Astrocyte (in vitro differentiated cells and primary cell): ENCODE results near the gene TRAF7. TPM values are rescaled to one million over a fixed set of nuclear protein-coding genes. Genes with fewer than 3 reads are reported as not detected.
A peak's percentile ranks its signal among the peaks of the same experiment; 100 is the strongest.
"Not testable (repeated sequence)": the region's sequence is repeated elsewhere in the genome, so short reads cannot be mapped to it uniquely, and the experiment has no call there.

Source experiments
- DNase-seq: peaks from one replicate; pipeline ENCODE4 v3.0.0-alpha.2; 2010; ENCODE audit warnings: low read depth
- FAIRE-seq: peaks from 2 replicates; lab custom pipeline; 2011; peaks lifted over from hg19 to GRCh38; lab: Jason Lieb, UNC
- H2AFZ ChIP-seq: 2 replicates; pipeline ENCODE4 v1.6.0; 2012; ENCODE audit warnings: low read depth, low read length, inconsistent platforms
- H3K27ac ChIP-seq: 2 replicates; pipeline ENCODE4 v1.5.1; 2011; ENCODE audit warnings: low read depth, low read length, inconsistent platforms
- H3K27me3 ChIP-seq: 2 replicates; pipeline ENCODE4 v1.6.0; 2011; ENCODE audit warnings: low read length, inconsistent platforms; ENCODE audit not compliant: insufficient read depth
- H3K36me3 ChIP-seq: 2 replicates; pipeline ENCODE4 v1.5.1; 2011; ENCODE audit warnings: low read length, inconsistent platforms; ENCODE audit not compliant: insufficient read depth
- H3K4me1 ChIP-seq: 2 replicates; pipeline ENCODE4 v1.5.1; 2011; ENCODE audit warnings: low read length, inconsistent platforms; ENCODE audit not compliant: insufficient read depth
- H3K4me2 ChIP-seq: 2 replicates; pipeline ENCODE4 v1.6.0; 2012; ENCODE audit warnings: low read length, inconsistent platforms
- H3K4me3 ChIP-seq: 2 replicates; pipeline ENCODE4 v1.5.1; 2011; ENCODE audit warnings: low read depth, mild to moderate bottlenecking, low read length, inconsistent platforms; ENCODE audit not compliant: insufficient read depth
- H3K79me2 ChIP-seq: 2 replicates; pipeline ENCODE4 v1.6.0; 2012; ENCODE audit warnings: mild to moderate bottlenecking, low read length, inconsistent platforms; ENCODE audit not compliant: insufficient read depth
- H3K9ac ChIP-seq: 2 replicates; pipeline ENCODE4 v1.6.0; 2012; ENCODE audit warnings: mild to moderate bottlenecking, low read length, inconsistent platforms
- H3K9me3 ChIP-seq: 2 replicates; pipeline ENCODE4 v1.5.1; 2012; ENCODE audit warnings: low read depth, mild to moderate bottlenecking, low read length, inconsistent platforms; ENCODE audit not compliant: insufficient read depth
- H4K20me1 ChIP-seq: 2 replicates; pipeline ENCODE4 v1.6.0; 2012; ENCODE audit warnings: low read length, inconsistent platforms; ENCODE audit not compliant: insufficient read depth
- H3K27ac Mint-ChIP-seq: one replicate; pipeline ENCODE4 v1.8.0; 2021; ENCODE audit warnings: mild to moderate bottlenecking, mixed read lengths; ENCODE audit not compliant: unreplicated experiment
- H3K27me3 Mint-ChIP-seq: one replicate; pipeline ENCODE4 v1.8.0; 2021; ENCODE audit warnings: low read depth, mixed read lengths; ENCODE audit not compliant: unreplicated experiment
- H3K36me3 Mint-ChIP-seq: one replicate; pipeline ENCODE4 v1.8.0; 2021; ENCODE audit warnings: low read depth, mixed read lengths; ENCODE audit not compliant: unreplicated experiment
- H3K4me1 Mint-ChIP-seq: one replicate; pipeline ENCODE4 v1.8.0; 2021; ENCODE audit warnings: low read depth, mixed read lengths; ENCODE audit not compliant: unreplicated experiment
- H3K4me3 Mint-ChIP-seq: one replicate; pipeline ENCODE4 v1.8.0; 2021; ENCODE audit warnings: mild to moderate bottlenecking, moderate library complexity, mixed read lengths; ENCODE audit not compliant: unreplicated experiment
- H3K9me3 Mint-ChIP-seq: one replicate; pipeline ENCODE4 v1.8.0; 2021; ENCODE audit warnings: mild to moderate bottlenecking, mixed read lengths; ENCODE audit not compliant: unreplicated experiment
- EZH2 ChIP-seq: IDR thresholded peaks from 2 replicates; pipeline ENCODE4 v1.6.1; 2012; ENCODE audit warnings: mild to moderate bottlenecking, low read length, inconsistent platforms; ENCODE audit not compliant: insufficient read depth
- total RNA-seq: library from RNA; stranded (reverse); gene quantifications from 2 replicates; pipeline ENCODE4 v1.2.1, GENCODE V29; 2021
- TF ChIP-seq, protein P1 (sequence below): IDR thresholded peaks from 2 replicates; pipeline ENCODE4 v1.5.1; 2011; ENCODE audit warnings: low read depth, mild to moderate bottlenecking, inconsistent platforms, low read length, moderate library complexity; ENCODE audit not compliant: insufficient read depth

The TRAF7 gene
- total RNA-seq, 1 donor from 2014 or later, result 92.1 TPM

DNA sequence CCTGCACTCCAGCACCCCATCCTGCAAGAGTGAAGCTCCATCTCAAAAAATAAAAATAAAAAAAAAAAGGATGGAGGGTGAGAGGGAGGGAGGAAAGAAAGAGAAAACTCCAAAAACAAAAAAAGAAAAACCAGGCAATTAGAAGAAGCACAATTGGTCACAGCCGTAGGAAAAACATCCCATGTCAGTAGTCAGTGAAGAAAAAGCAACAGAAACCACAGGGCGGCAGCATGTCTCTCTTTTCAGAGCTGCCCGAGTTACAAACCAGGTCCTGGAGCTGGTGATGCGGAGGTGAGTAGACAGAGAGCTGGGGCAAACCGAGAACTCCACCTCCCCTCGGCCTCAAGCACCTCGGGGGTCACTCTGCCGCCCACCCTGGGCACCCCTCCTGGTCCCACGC is 34.3 kb upstream of the TRAF7 start:
- not testable (repeated sequence) for H3K9ac ChIP-seq, H3K4me2 ChIP-seq, H3K36me3 Mint-ChIP-seq, H3K4me1 Mint-ChIP-seq, H3K9me3 ChIP-seq, H3K4me3 Mint-ChIP-seq, H3K27ac ChIP-seq, FAIRE-seq, H3K27ac Mint-ChIP-seq, H3K27me3 ChIP-seq, H3K36me3 ChIP-seq, H3K9me3 Mint-ChIP-seq, H3K27me3 Mint-ChIP-seq, H3K4me3 ChIP-seq, H2AFZ ChIP-seq
- Histone ChIP-seq H4K20me1 (peaks cover 18% of the 10 kb centered on the region), H3K79me2 (peaks cover 63% of the 10 kb centered on the region), H3K4me1 (peaks cover 25% of the 10 kb centered on the region)
- DNase-seq, result peak; percentile 42
- TF ChIP-seq, protein P1, sequence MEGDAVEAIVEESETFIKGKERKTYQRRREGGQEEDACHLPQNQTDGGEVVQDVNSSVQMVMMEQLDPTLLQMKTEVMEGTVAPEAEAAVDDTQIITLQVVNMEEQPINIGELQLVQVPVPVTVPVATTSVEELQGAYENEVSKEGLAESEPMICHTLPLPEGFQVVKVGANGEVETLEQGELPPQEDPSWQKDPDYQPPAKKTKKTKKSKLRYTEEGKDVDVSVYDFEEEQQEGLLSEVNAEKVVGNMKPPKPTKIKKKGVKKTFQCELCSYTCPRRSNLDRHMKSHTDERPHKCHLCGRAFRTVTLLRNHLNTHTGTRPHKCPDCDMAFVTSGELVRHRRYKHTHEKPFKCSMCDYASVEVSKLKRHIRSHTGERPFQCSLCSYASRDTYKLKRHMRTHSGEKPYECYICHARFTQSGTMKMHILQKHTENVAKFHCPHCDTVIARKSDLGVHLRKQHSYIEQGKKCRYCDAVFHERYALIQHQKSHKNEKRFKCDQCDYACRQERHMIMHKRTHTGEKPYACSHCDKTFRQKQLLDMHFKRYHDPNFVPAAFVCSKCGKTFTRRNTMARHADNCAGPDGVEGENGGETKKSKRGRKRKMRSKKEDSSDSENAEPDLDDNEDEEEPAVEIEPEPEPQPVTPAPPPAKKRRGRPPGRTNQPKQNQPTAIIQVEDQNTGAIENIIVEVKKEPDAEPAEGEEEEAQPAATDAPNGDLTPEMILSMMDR, result peak; percentile 34

- H3K4me3 Mint-ChIP-seq, result no peak overlapping the region
- no peak overlapping the region for H3K4me3 ChIP-seq
- no peak overlapping the region for H3K27ac Mint-ChIP-seq
- peaks cover 31% of the 10 kb centered on the region for H3K4me1 ChIP-seq
- no peak overlapping the region for H2AFZ ChIP-seq
- H3K9ac ChIP-seq, result no peak overlapping the region
- H3K9me3 Mint-ChIP-seq, result no peaks in the 10 kb centered on the region
- FAIRE-seq (no peak), DNase-seq (no peak)
- no peaks in the 10 kb centered on the region for H3K27me3 ChIP-seq
- no peaks in the 10 kb centered on the region for H3K9me3 ChIP-seq
- no peaks in the 10 kb centered on the region for H3K36me3 ChIP-seq
- H3K4me2 ChIP-seq, result peak overlapping the region; percentile 26
- no peaks in the 10 kb centered on the region for H3K36me3 Mint-ChIP-seq
- peaks cover 18% of the 10 kb centered on the region for H4K20me1 ChIP-seq
- H3K27ac ChIP-seq, result no peak overlapping the region
- H3K4me1 Mint-ChIP-seq, result peaks cover 6% of the 10 kb centered on the region
- TF ChIP-seq, protein P1, result no peak
- TF ChIP-seq EZH2, result no peak
- peaks cover 67% of the 10 kb centered on the region for H3K79me2 ChIP-seq
- no peaks in the 10 kb centered on the region for H3K27me3 Mint-ChIP-seq
Measured at GRCh38 chr16:2121853-2122252, 33.7 kb upstream of the TRAF7 start.

DNA sequence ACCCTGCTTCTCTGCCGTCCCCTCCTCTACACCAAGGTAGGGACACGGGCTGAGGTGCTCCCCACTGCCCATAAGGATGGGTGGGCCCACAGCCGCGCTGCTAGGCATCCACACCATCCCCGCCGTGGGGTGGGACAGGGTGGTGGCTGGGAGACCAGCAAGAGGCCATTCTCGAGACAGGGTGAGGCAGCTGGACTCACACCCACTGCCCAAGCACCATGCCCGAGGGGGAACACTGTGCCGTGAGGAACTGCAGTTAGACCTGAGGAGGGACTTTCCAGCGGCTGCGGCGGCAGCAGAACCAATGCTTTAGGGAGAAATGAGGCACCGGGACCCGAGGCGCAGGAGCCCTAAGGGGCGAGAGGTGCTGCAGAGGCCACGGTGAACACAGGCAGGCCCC is 33.2 kb upstream of the TRAF7 start:
- no peaks in the 10 kb centered on the region for H3K27me3 Mint-ChIP-seq
- H3K27ac Mint-ChIP-seq, result no peak overlapping the region
- Histone ChIP-seq H3K4me1 (peaks cover 36% of the 10 kb centered on the region), H3K4me2 (no peak overlapping the region), H3K79me2 (peaks cover 72% of the 10 kb centered on the region), H3K9me3 (no peaks in the 10 kb centered on the region), H3K9ac (no peak overlapping the region), H2AFZ (no peak overlapping the region), H4K20me1 (peaks cover 18% of the 10 kb centered on the region), H3K4me3 (no peak overlapping the region), H3K27me3 (no peaks in the 10 kb centered on the region), H3K27ac (no peak overlapping the region), H3K36me3 (no peaks in the 10 kb centered on the region)
- FAIRE-seq (no peak), DNase-seq (no peak)
- H3K36me3 Mint-ChIP-seq, result no peaks in the 10 kb centered on the region
- no peak overlapping the region for H3K4me3 Mint-ChIP-seq
- TF ChIP-seq, protein P1, result no peak
- no peak for TF ChIP-seq EZH2
- H3K9me3 Mint-ChIP-seq, result no peaks in the 10 kb centered on the region
- H3K4me1 Mint-ChIP-seq, result peaks cover 9% of the 10 kb centered on the region

DNA sequence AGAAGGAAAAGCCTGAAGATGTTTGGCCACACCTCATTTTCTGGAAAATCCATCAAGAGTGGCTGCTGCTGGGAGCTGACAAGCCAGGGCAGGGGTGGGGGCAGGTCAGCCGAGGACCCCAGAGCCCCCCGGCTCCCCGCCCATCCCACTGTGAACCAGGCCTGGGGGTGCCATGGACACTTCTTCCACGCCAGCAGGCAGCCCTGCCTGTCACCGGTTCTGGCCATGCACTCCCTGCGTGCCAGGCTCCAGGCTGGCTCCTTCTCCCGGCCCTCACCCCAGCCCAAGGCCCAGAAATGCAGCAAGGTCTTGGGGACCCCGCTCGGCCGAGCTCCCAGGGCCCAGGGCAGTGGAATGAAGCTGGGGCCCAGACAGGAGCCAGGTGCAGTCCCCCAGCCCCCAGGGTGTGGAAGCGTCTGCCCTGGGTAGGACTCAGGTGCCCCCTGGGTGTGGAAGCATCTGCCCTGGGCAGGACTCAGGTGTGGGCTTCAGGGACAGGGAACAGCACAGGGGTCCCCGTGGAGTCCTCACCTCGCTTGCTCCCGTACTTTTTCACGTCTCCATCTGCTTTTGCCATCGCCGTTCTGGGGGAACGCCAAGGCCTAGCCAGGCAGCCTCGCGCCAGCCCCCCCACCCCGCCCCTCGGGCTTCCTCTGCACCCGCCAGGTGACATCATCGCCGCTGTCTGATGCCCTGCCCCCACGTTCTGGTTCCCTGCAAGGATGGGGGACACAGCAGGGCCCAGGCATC is 32.5 kb upstream of the TRAF7 start:
- Histone ChIP-seq H3K4me1 (peaks cover 39% of the 10 kb centered on the region), H3K79me2 (peaks cover 74% of the 10 kb centered on the region), H4K20me1 (peaks cover 18% of the 10 kb centered on the region)
- H3K27me3 Mint-ChIP-seq, H3K4me3 Mint-ChIP-seq, H3K27me3 ChIP-seq, H3K4me2 ChIP-seq, H3K27ac Mint-ChIP-seq, H3K27ac ChIP-seq, H3K36me3 Mint-ChIP-seq, H3K4me3 ChIP-seq, H3K36me3 ChIP-seq, H3K9me3 ChIP-seq, H2AFZ ChIP-seq, FAIRE-seq, H3K4me1 Mint-ChIP-seq, H3K9me3 Mint-ChIP-seq, DNase-seq, H3K9ac ChIP-seq: not testable (repeated sequence)
